Stimulated activated CD4-positive, alpha-beta T cell treated with anti-CD3 and anti-CD28 coated beads, Interleukin-12 subunit alpha, Interleukin-12 subunit beta, amount 100 ng/mL, for 48 hours (primary cell): ENCODE data around the gene PER1.
A peak's percentile ranks its signal among the peaks of the same experiment; 100 is the strongest.
"Not testable (repeated sequence)": the region's sequence is repeated elsewhere in the genome, so short reads cannot be mapped to it uniquely, and the experiment has no call there.

Experiments used
- DNase-seq, 3 donors: peaks; one replicate each; pipeline ENCODE4 v3.0.0-alpha.2; 2020; ENCODE audit warnings: low read depth in 2 of 3, low spot score in 1 of 3

PER1 gene

DNA sequence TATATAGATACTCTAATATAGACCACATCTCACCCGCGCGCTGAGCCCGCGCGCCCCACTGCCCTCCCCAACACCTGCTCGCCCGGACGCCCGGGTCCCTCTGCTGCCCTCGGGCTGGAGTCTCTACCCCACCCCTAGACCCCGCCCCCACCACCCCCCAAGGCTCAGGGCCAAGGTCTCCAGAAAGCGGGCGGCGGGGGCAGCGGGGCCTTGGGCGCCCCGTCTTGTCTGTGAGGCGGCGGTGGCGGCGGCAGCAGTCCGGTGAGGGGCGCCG is 30.9 kb downstream of the PER1 start:
- no peak for DNase-seq

DNA sequence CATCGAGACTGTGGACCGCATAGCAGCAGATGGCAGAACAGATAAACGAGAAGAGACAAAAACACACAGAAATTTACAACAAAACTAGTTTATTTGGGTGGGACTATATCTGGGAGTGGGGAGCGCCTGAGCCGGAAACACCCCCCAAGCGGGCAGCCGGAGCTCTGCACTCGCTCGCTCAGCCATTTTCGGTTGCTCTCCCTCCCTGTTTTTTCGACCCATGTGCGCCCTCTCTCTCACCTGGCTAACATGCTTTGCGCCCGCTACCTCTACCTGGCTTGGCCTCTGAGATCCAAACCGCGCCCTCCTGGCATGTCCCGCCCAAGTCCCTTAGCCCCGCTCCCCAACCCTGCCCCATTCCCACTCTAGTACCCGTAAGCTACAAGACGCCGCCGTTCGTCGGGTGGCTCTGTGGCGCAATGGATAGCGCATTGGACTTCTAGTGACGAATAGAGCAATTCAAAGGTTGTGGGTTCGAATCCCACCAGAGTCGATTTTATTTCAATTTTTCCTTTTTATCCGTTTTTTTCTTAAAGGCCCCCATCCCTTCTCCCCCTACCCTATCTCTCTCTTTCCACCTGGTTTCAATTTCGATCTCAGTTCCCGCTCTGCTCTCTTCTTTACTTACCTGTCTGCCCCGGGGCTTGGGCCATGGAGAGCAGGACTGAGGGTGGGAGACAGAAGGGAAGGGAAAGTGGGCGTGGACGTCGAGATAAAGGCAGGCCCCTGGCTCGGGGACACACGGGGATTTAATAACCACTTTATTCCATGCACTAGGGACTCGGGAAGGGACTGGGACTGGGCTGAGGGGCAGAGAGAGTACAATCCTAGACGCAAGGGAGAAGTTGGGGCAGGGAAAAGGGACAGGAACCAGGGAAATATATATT is 31.4 kb downstream of the PER1 start:
- DNase-seq = peak; percentile 72 to 94 (median 81)

- peak; percentile 86 to 99 (median 95) for DNase-seq
These were observed 32.4 kb downstream of the PER1 start for GRCh38 chr17:8119581-8120519.

- DNase-seq = peak; percentile 82 to 87 (median 85)
These were observed 33.2 kb downstream of the PER1 start for GRCh38 chr17:8118769-8119580.

DNA sequence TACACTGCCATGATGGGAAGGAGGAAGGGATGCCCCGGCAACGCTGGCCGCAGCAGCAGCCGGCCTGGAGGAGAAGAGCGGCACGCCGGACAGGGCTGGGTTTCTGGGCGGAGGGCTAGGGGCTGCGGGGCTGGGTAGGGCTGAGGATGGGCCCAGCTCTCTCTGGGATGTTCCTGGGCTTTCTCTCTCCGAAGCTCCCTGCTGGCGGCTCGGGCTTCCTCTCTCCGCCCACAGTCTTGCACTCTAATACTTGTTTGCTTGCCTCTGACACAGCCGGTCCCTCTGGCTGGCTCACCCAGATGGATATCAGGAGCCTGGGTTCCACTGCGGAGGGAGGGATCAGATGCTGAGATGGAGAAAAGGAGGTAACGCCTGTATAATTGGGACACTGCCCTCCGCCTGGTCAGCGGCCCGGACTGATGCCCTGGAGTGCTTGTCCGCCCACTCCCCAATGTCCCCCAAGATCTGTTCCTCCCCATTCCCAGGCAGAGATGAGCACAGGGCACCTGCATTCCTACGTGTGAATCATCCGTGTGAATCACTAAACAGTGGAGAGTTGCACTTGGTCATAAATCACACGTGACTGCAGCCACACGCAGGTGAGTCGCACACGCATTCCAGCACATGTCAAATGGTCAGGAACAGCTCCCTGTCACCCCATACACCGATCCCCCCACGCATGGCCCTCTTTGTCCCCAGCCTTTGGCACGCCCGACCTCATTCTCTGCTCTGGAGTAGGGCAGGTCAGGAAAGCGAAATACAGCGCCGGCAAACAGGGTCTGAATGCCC is 34.0 kb downstream of the PER1 start, which contains the start of gene ALOXE3:
Gene ALOXE3, minus strand, starts transcription at position 535 of the 789 bp plus-strand sequence. Its CDS starts 524 bp downstream, at position 11.
- DNase-seq = peak in 1 of 3 donors; percentile 19

DNA sequence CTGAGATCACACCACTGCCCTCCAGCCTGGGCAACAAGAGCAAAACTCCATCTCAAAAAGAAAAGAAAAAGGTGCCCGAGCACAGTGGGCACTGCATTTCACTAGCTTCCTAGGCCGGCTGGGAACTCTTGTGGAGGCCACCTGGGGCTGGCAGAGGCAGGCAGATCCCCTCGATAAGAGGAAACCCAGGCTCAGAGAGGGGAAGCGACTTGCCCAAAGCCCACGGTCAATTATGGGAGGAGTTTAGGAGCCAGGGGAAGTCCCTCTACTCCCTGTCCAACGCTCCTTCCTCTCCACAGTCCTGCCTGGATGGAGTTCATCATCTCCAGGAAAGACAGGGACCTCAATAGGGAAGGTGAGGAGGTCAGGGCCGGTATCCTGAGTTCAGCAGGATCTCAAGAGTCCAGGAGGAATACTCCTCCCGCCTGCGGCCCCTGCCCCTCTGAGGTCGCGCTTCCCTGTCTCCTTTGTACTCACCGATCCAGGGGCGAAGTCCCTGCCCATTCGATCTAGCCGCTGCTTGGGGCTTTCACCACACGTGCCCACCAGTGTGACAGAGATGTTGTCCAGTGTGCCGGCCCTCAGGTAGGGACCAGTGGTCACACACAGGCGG is 34.7 kb downstream of the PER1 start:
- no peak for DNase-seq

GRCh38 chr17:8116776-8117175 is 35.4 kb downstream of the PER1 start:
- DNase-seq = no peak

DNA sequence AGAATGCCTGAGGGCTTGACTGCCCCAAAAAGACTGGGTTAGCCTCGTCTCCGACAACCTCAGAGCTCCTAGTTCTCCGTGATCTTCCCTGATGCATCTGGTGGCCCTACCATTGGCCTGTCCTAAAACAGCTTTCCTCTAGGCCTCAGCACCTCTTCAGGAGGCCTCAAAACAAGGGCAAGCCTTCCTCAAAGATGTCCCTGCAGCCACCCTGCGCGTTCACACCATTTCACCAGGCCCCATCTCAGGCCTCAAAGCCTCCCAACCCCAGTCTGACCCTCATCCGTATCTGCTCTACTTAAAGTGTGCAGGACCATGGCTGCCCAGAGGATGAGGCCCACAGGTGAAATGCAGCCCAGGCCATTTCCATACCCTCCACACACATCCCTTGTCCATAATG is 41.3 kb downstream of the PER1 start:
- no peak for DNase-seq

- DNase-seq = no peak
These were observed 41.8 kb downstream of the PER1 start for GRCh38 chr17:8110456-8110804.

DNA sequence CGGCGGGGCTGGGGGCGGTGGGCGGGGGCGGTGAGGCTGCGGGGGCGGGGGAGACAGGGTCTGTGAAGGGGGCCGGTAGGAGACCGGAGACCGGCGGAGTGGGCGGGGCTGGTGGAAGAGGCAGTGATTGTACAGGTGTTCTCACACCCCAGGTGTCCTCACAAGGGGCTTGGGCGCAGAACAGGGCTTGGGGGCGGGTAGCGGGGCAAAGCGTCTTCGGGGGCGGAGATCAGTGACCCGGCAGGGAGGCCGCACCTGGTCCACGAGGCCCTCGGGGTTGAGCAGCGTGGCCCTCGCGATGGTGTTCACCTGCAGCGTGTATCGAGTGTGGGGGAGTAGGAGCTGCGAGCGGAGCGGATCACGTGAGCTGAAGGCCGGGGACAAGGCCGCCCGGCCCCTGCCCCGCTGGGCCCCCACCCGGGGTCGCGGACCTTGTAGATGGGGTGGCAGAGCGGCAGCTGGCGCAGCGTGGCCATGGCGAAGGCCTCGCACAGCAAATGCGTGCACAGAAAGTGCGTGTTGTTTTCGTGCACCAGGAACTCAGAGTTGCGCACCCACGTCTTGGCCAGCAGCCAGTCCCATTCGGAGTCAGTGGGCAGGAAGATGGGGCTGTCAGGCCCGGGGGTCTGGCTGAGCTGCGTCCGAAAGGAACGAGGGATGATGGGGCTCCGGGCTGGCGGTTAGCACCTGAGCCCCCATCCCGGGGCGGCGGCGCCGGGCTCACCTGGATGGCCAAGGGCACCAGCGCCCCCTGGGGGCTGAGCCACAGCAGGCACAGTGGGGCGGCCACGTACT is 42.3 kb downstream of the PER1 start:
- DNase-seq = peak in 2 of 3 donors; percentile 69 to 75

DNA sequence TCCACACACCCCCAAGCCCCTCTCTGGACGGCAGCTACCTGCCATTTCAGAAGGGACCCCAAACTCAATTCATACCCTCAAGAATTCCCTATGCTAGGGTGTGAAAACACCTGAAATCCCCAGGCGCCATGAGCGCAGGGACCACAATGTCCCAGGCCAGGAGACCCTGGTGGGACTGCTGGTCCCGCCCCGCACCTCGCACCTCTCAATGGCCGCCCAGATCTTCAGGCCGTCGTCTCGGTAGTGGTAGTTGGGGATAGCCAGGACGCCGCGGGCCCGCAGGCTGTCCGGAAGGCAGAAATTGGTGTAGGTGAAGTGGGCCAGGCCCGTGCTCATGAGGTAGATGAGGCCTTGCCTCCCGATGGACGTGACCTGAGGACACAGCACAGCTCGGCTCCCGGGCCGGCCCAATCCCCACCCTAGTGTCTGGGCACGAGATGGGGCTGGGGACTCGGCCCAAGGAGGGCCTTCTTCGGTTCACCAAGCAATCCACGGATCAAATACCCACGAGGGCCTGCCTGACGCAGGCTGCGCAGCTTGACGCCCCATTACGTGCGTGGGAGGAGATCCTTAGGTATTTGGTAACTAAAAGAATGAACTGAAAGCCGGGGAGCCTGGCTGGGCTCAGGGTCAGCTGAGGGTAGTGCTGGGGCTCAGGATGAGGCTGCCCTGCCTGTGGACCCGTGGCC is 43.1 kb downstream of the PER1 start:
- DNase-seq = no peak

DNA sequence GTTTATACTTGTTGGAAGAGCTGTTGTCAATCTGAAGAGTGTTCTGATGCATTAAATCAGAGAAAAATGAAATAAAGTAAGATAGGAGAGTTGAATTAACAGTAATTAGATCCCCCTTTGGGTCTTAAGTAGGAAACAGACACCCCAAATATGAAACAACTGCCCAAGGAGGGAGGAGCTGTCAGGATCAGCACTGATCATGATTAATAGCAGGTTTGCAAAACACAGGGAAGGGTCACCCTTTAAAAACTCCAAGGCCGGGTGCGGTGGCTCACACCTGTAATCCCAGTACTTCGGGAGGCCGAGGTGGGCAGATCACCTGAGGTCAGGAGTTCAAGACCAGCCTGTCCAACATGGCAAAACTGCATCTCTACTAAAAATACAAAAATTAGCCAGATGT is 45.2 kb downstream of the PER1 start:
- not testable (repeated sequence) for DNase-seq

DNA sequence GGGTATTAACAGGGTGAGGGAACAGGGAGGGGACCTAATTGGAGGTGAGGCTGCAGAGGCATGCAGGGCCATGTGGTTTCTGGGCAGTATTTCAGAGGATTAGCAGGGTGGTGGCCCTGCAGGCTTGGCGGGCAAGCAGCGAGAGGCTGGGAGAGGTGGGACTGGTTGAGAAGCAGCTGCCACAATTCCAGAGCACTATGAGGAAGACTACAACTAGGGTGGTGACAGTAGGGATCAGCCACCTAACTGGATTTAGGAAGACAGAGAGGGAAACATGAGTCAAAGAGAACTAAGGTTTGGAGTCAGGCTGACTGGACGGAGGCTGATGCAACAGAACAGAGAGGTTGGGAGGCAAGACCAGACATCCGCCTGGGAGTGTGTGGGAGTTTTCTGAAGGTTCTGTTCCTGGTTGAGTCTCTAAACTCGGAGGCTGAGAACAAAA is 46.2 kb downstream of the PER1 start:
- DNase-seq = no peak

GRCh38 chr17:8104911-8105310 is 47.3 kb downstream of the PER1 start:
- DNase-seq = no peak

GRCh38 chr17:8103549-8103948 is 48.7 kb downstream of the PER1 start:
- DNase-seq = no peak

- no peak for DNase-seq
These were observed 50.5 kb downstream of the PER1 start for GRCh38 chr17:8101721-8102120.

DNA sequence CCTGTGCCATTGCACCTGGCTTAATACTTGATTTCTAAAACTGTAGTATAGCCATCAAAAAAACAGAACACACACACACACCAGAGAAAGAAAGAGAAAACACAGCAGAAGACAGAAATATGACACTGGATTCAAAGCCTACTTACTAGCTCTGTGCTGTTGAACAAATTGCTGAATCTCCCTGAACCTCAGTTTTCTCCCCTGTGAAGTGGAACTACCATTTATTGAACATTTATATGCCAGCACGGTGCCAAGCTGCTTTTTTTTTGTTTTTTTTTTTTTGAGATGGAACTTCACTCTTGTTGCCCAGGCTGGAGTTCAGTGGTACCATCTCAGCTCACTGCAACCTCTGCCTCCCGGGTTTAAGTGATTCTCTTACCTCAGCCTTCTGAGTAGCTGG is 51.4 kb downstream of the PER1 start:
- no peak for DNase-seq

- no peak for DNase-seq
These were observed 52.1 kb downstream of the PER1 start for GRCh38 chr17:8100111-8100510.

- no peak for DNase-seq
These were observed 55.7 kb downstream of the PER1 start for GRCh38 chr17:8096541-8096940.
